ENCODE measurements around the gene ROR2. TPM values are rescaled to one million over a fixed set of nuclear protein-coding genes. Genes with fewer than 3 reads are reported as not detected.

ROR2 gene
- total and polyA plus RNA-seq, 2 of the 8 experiments (the other 6 are each of a cell fraction or from before 2014, with no cell fraction given): 2.7 to 4.3 TPM

- Histone ChIP-seq H3K18ac (ENCODE audit: extremely low read depth, low read length) (no peak overlapping the region), H3K23ac (ENCODE audit: insufficient read length) (no peak overlapping the region), H3K27ac (ENCODE audit: low read depth, low read length) (no peak overlapping the region), H3K79me2 (ENCODE audit: control insufficient read depth in 1 of 2, insufficient read depth in 2 of 2, low read length in 2 of 2) (no peaks in the 10 kb centered on the region), H2AK5ac (ENCODE audit: low read depth, low read length) (no peak overlapping the region), H3K4me2 (ENCODE audit: insufficient read depth in 1 of 2, low read depth in 2 of 2, low read length in 2 of 2) (no peak overlapping the region), H3K14ac (ENCODE audit: insufficient read length) (no peak overlapping the region), H3K27me3 (replicated peaks in 1 of 4; ENCODE audit: control insufficient read depth in 3 of 4, extremely low read depth in 1 of 4, insufficient read depth in 3 of 4, low read length in 3 of 4) (no peaks in the 10 kb centered on the region), H3K23me2 (ENCODE audit: low read depth, low read length) (no peaks in the 10 kb centered on the region), H3K56ac (replicated peaks; ENCODE audit: insufficient read length, low read depth, low read length) (no peak overlapping the region), H2AFZ (ENCODE audit: low read length) (no peak overlapping the region), H2BK12ac (ENCODE audit: low read depth, low read length) (no peak overlapping the region), H3K79me1 (ENCODE audit: low read depth, low read length) (no peaks in the 10 kb centered on the region), H2BK120ac (replicated peaks; ENCODE audit: low read depth, low read length) (no peak overlapping the region), H3K4ac (replicated peaks; ENCODE audit: insufficient read length, low read depth, low read length) (no peak overlapping the region), H3K4me1 (replicated peaks in 1 of 4; ENCODE audit: control insufficient read depth in 3 of 4, insufficient read depth in 4 of 4, low read length in 3 of 4) (peaks cover 0 to 1% (median under 1%) of the 10 kb centered on the region in 4 experiments; a peak in 3 of 7 replicates), H3K9me3 (ENCODE audit: insufficient read depth in 2 of 2, low read depth in 1 of 2, low read length in 1 of 2) (no peaks in the 10 kb centered on the region), H3K4me3 (ENCODE audit: extremely low read depth in 1 of 4, insufficient read depth in 2 of 4, low read depth in 3 of 4, low read length in 4 of 4) (no peak overlapping the region), H4K8ac (ENCODE audit: extremely low read depth, insufficient read depth, low read length) (no peak overlapping the region), H4K5ac (ENCODE audit: insufficient read length, low read depth, low read length) (no peak overlapping the region), H2BK20ac (ENCODE audit: low read length) (no peak overlapping the region), H2BK5ac (ENCODE audit: low read depth, low read length) (no peak overlapping the region), H4K20me1 (replicated peaks in 1 of 2; ENCODE audit: control insufficient read depth in 1 of 2, insufficient read depth in 2 of 2, low read length in 2 of 2) (peaks cover 0 to under 1% of the 10 kb centered on the region in 2 experiments), H3K36me3 (ENCODE audit: control insufficient read depth in 2 of 4, insufficient read depth in 4 of 4, low read length in 3 of 4) (no peaks in the 10 kb centered on the region), H2BK15ac (ENCODE audit: low read length) (no peak overlapping the region), H3K9ac (replicated peaks in 1 of 4; ENCODE audit: extremely low read depth in 1 of 4, low read depth in 3 of 4, low read length in 3 of 4) (no peak overlapping the region), H4K91ac (replicated peaks; ENCODE audit: insufficient read length, low read length) (no peak overlapping the region)
- 93% methylated on average over 12 of the region's 14 CpGs; no CpG with 5 or more reads in 1 of the 2 experiments for WGBS, 2 experiments (ENCODE audit: extremely low coverage in 1 of 2, insufficient coverage in 1 of 2, insufficient read length in 1 of 2, insufficient replicate concordance in 2 of 2, low coverage in 1 of 2, low lambda C conversion rate in 2 of 2, missing lambda C conversion rate in 1 of 2)
- no peak for TF ChIP-seq GABPA (IDR thresholded peaks at IDR 0.05; ENCODE audit: borderline replicate concordance, insufficient read depth, low read length)
- TF ChIP-seq CHD2 (IDR thresholded peaks at IDR 0.05; ENCODE audit: low read length): no peak
- no peak for TF ChIP-seq SP4 (IDR thresholded peaks at IDR 0.05; ENCODE audit: low read length)
- TF ChIP-seq ATF3 (IDR thresholded peaks at IDR 0.05; ENCODE audit: insufficient read depth, low read depth, low read length): no peak
- TF ChIP-seq TAF1 (IDR thresholded peaks at IDR 0.05; ENCODE audit: low read depth, low read length): no peak
- no peak for TF ChIP-seq SIX5 (IDR thresholded peaks at IDR 0.05; ENCODE audit: low read depth, low read length)
- no peak for TF ChIP-seq CBX5 (IDR thresholded peaks at IDR 0.05; ENCODE audit: low read depth, low read length)
- no peak for TF ChIP-seq CBX8 (IDR thresholded peaks at IDR 0.05; ENCODE audit: borderline replicate concordance, low read depth, low read length)
- FAIRE-seq (no peak), DNase-seq (ENCODE audit: low read depth in 1 of 2, low spot score in 2 of 2) (peak in 1 of 2 experiments; percentile 19)
- ChIA-PET CTCF (ENCODE audit: partially characterized antibody) (interaction anchor here (0.9 to 1.5 kb wide), 4 partner anchors 18 to 55 kb away, joined by 3 to 5 read pairs (median 4); no protein-coding TSS in a partner anchor), POLR2A (ENCODE audit: partially characterized antibody) (interaction anchor here (0.6 to 0.7 kb wide), 2 partner anchors 74 to 122 kb away, joined by 4 to 5 read pairs; no protein-coding TSS in a partner anchor)
Measured at GRCh38 chr9:91812191-91812590, 137.8 kb downstream of the ROR2 start.

Data from H1 (cell line).